ENCODE results near the gene PTPA.

- TF ChIP-seq POLR2A (IDR thresholded peaks at IDR 0.05) (no peak), POLR2AphosphoS5 (IDR thresholded peaks at IDR 0.05) (no peak), EP300 (IDR thresholded peaks at IDR 0.05) (no peak), CTCF (IDR thresholded peaks at IDR 0.05) (no peak)
Observed at GRCh38 chr9:129164246-129164930, 53.2 kb downstream of the PTPA start.
